ENCODE results near the gene EPS15.

DNA sequence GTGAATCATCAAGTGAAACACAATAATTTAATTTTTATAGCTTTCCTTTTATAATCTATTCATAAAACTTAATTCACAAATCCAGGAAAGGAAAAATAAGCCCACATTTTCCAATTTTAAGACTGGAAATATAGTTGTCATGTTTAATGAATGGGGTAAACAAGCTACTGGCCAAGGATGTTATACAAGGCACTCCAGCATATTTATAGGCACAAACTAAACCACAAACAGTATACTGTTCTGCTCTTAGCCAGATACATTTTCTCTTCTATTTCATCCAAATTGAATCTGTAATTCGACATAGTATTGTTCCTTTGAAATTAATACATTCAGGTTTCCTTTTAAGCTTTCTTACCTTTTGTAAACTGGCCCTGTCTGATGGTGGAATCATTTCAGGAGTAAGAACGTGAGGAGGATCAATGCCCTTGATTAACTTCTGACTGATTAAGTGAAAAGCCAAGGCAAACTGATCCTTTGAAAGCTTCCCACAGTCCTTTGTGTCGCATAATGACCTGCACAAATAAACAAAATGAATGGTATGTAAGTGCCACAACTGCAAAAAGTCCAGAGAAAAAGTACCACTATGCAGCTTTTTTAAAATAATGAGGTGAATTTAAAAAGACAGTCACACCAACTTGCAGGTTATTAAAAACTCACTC lies 74.4 kb downstream of the EPS15 start:
- TF ChIP-seq, protein P1, sequence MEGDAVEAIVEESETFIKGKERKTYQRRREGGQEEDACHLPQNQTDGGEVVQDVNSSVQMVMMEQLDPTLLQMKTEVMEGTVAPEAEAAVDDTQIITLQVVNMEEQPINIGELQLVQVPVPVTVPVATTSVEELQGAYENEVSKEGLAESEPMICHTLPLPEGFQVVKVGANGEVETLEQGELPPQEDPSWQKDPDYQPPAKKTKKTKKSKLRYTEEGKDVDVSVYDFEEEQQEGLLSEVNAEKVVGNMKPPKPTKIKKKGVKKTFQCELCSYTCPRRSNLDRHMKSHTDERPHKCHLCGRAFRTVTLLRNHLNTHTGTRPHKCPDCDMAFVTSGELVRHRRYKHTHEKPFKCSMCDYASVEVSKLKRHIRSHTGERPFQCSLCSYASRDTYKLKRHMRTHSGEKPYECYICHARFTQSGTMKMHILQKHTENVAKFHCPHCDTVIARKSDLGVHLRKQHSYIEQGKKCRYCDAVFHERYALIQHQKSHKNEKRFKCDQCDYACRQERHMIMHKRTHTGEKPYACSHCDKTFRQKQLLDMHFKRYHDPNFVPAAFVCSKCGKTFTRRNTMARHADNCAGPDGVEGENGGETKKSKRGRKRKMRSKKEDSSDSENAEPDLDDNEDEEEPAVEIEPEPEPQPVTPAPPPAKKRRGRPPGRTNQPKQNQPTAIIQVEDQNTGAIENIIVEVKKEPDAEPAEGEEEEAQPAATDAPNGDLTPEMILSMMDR (IDR thresholded peaks at IDR 0.05) = no peak
- no peak for TF ChIP-seq POLR2A (IDR thresholded peaks at IDR 0.05)
